ENCODE data around the gene AP2A1.

Gene AP2A1

DNA sequence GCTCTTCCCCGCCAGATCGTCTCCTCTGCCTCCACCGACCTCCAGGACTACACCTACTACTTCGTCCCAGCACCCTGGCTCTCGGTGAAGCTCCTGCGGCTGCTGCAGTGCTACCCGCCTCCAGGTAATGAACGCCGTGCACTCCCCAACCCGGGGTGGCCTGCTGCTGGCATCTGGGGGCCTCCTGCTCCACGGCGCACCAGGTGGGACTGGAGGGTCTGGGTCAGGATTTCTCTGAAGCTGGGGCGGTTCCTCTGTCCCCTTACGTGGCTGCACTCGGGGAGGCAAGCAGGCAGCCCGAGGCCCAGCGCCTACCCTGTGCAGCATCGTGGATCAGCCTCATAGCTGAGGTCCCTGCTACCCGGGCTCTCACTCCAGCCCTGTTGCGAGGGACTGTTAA lies 28.8 kb downstream of the AP2A1 start:
- DNase-seq, result no peak

- no peak for DNase-seq
Measured at GRCh38 chr19:49798574-49798973, 31.8 kb downstream of the AP2A1 start.

- no peak for DNase-seq
Measured at GRCh38 chr19:49799271-49799797, 32.5 kb downstream of the AP2A1 start.

DNA sequence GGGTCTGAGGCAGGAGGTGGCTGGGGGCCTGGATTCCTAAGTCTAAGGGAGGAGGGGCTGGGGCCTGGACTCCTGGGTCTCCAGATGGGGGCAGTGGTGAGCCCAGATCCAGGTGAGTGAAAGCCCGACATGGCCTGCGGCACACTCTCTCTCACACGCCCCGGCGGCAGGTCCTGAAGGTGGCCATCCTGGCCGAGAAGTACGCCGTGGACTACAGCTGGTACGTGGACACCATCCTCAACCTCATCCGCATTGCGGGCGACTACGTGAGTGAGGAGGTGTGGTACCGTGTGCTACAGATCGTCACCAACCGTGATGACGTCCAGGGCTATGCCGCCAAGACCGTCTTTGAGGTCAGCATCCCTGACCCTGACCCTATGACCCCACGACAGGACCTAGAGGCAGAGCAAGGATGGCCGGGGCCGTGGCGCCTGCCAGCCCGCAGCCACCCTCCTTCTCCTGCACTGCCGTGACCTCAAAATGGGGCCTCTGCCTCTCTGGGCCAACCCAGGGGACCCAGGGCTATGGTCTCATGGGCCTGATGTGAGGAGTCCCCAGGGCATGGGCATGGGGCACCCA lies 33.1 kb downstream of the AP2A1 start:
- no peak for DNase-seq

GRCh38 chr19:49800771-49801170 lies 34.0 kb downstream of the AP2A1 start:
- no peak for DNase-seq

DNA sequence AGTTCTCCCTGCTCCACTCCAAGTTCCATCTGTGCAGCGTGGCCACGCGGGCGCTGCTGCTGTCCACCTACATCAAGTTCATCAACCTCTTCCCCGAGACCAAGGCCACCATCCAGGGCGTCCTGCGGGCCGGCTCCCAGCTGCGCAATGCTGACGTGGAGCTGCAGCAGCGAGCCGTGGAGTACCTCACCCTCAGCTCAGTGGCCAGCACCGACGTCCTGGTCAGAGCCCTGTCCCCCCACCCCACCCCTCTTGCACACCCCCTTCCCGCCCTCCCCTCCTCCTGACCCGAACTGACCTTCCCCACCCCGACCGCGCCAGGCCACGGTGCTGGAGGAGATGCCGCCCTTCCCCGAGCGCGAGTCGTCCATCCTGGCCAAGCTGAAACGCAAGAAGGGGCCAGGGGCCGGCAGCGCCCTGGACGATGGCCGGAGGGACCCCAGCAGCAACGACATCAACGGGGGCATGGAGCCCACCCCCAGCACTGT lies 34.6 kb downstream of the AP2A1 start:
- DNase-seq, result no peak

DNA sequence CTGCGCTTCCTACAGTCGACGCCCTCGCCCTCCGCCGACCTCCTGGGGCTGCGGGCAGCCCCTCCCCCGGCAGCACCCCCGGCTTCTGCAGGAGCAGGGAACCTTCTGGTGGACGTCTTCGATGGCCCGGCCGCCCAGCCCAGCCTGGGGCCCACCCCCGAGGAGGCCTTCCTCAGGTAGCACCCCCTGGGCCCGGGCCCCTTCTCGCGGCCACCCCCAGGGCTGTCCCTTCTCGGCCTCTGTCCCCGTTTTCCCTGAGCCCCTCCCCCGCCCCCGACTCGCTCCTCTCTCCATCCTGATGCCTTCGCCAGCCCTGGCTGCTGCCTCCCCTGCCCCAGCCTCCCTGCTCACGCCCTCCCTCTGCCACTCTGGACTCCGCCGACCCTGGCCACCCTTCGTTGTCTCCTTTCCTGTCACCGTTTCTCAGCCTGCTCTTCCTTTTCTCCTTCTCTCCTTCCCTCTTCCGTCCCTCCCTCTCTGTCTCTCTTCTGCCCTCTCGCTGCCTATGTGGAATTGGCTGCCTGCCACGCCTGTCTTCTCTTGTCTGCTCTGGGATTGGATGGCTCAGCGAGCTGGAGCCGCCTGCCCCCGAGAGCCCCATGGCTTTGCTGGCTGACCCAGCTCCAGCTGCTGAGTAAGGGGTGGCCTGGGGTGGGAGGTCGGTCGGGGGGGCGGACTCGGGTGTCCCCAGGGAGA lies 35.3 kb downstream of the AP2A1 start:
- no peak for DNase-seq

DNA sequence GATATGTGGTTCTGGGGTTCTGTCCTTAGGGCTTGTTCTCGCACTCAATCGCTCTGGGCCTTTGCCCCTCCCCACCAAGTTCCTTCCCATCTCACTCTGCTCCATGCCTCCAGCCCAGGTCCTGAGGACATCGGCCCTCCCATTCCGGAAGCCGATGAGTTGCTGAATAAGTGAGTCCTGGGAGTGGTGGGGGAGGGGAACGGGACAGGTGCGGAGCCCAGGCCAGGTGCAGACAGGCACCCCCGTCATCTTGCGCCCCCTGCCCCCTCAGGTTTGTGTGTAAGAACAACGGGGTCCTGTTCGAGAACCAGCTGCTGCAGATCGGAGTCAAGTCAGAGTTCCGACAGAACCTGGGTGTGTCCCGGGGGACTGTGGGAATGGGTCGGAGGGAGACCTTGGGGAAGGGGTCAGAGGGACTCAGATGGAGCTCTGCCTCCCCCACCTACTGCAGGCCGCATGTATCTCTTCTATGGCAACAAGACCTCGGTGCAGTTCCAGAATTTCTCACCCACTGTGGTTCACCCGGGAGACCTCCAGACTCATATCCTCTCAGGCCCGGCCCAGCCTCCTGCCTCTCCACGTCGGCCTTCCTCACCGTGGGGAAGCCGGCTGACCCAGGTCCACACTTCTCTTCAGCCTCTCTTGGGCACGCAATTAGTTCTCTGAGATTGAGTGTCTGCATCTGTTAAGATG lies 36.2 kb downstream of the AP2A1 start:
- no peak for DNase-seq

GRCh38 chr19:49803529-49803856 lies 36.7 kb downstream of the AP2A1 start:
- DNase-seq, result no peak

GRCh38 chr19:49805822-49806619 lies 39.2 kb downstream of the AP2A1 start:
- DNase-seq, result no peak

GRCh38 chr19:49806620-49806959 lies 39.8 kb downstream of the AP2A1 start:
- no peak for DNase-seq

DNA sequence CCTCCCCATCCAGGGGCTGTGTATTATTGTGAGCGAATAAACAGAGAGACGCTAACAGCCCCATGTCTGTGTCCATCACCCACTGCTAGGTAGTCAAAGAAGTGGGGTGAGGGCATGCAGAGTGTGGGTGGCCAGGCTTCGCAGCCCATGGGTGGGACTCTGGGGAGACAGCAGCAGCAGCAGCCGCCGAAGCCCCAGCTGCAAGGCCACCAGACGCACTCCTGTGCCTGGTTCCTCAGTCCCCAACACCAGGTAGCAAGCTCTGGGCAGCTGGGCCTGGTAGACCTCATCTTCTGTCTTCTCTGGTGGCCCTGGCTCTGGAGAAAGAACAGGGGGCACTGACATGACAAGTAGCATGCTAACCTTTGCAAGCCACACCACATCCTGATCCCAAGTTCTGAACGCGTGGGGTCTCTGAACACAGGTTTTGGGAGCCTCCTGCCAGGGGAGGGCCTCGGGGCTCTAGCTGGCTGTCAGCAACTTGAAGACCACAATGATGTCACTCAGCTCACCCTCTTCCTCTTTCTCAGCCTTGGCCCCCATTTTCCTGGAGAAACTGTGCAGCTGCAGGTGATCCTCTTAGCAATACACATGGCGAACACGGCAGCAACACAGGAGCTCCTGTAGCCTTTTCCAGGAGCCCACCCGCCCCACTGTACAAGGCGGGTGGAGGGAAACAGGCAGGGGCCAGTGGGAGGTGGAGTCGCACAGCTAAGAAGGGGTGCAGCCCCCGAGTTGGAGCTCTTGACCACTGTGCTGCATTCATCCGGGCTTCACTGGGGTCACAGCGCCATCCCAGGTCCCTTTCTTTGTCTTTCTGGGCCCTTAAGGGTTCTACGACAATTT lies 40.5 kb downstream of the AP2A1 start:
- peak; percentile 92 for DNase-seq

DNA sequence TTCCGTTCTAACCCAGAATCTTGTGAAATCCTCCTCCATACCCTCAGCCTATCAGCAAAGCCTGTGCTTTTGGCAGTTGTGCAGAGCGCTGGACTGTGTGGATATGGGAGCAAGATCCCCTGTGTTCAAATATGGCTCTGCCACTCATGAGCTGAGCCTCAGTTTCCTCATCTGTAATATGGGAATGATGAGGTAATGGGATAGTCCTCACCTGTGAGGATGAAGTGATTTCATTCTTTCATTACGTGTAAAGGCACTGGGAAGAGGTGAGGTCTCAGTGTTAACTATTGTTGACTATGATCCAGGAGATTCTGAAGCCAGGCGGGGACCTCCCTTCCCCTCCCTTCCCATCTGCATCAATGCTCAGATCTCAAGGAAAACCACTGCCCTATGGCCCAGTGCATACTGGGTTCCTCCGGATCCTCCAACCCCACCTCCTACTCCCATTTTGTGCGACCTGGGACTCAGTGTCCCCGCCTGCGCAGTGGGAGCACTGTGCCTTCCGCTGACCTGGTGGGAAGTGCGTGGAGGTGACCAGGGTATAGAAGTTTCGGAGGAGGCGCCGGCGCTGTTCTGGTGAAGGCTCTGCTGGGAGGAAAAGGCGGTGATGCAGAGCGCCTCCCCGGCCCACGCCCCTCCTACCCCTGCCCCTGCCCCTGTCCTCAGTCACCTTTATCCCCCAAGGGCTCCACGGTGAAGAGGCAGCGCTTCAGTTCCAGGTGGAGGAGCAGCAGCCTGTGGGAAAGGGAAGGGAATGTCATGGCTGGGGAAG lies 41.3 kb downstream of the AP2A1 start:
- peak; percentile 61 for DNase-seq

DNA sequence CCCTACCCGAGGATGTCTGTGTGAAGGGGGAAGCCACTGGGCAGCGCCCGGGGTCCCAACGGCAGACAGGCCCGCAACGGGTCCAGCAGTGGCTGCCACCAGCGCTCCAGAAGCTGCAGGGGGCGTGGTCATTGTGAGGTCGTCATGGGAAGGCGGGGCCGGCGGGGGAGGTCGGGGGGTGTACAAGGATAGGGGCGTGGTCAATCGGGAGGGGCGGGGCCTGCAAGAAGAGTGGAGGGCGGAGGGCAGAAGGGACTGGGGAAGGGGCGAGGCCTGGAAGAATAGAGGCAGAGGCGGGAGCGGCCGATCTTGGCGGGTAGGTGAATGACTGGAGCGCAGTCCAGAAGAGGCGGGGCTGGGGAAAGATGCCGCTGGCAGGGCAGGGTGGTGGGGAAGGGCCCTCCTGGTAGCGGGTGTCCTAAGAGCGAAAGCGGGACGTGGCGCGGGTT lies 41.9 kb downstream of the AP2A1 start:
- DNase-seq, result peak; percentile 20

DNA sequence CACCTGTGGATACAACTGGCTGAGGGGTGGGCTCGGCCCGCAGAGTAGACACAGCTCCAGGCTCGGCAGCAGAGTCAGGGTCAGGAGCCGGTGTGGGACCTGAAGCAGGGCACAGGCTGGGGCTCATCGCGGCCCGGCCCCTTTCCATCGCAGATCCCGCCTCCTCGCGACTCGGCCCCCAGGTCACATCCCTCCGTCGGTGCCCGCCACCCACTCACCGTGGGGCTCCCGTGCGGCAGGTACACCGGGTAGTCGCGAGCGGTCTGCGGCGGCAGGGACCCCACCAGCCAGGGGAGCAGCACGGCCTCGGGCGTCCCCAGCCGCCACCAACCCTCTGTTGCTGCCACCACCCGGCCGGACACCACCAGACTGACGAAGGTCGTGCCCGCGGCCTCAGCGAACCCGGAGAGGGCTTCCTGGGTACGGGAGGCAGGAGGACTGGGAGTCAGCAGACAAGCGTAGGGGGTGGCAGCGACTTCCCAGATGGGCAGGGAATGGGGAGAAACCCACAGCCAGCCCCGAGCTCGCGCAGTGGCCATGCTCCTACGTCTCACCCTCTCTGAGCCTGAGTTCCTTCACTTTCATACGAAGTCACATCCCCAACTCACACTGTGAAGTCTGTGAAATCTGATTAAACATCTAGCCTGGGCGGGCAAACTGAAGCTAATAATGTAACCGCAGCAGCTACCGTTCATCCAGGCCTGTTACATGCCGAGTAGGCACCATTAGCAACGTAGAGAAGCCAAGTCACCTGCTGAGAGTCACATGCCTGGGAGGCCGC lies 42.5 kb downstream of the AP2A1 start:
- DNase-seq, result no peak

- DNase-seq, result no peak
Measured at GRCh38 chr19:49809941-49810389, 43.2 kb downstream of the AP2A1 start.

DNA sequence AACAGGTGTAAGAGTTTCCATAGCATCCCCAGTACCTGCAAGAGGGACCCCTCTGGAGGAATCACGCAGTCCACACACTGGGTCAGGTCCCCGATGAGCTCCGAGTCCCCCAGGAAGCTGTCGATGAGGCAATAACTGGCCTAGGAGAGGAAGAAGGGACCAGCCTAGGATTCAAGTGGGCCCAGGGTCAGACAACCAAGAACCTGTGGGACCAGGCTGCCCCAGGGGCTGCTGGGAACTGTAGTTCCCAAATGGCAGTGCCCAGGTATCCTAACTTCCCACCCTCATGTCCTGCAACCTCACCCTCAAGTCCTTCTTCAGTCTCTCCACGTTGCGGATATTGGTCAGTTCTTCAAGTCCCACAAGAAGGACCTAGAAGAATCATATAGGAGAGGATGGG lies 44.5 kb downstream of the AP2A1 start:
- no peak for DNase-seq

DNA sequence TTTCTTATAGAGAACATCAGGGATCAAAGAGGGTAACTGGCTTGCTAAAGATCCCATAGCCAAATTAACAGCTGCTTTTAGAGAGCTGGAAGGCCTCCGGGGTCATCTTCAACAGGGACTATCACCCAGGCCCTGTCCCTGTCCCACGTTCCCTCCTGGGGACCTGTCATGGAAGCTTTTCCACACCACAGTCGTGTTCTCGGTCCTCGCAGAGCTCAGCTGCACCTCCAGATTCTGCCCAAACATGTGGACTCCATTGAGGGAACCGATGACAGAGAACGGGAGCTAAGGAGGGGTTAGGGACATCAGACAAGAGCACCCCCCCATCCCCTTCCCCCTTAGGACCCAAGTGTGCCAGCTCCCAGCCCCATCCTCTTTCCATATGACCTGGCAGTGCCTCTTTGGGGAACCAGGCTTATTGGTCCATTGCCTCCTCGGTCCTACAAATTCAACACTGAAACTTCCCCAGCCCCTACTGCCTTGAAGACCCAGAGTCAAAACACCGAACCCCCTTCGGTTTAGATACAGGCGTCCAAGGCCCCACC lies 45.7 kb downstream of the AP2A1 start:
- DNase-seq, result no peak

DNA sequence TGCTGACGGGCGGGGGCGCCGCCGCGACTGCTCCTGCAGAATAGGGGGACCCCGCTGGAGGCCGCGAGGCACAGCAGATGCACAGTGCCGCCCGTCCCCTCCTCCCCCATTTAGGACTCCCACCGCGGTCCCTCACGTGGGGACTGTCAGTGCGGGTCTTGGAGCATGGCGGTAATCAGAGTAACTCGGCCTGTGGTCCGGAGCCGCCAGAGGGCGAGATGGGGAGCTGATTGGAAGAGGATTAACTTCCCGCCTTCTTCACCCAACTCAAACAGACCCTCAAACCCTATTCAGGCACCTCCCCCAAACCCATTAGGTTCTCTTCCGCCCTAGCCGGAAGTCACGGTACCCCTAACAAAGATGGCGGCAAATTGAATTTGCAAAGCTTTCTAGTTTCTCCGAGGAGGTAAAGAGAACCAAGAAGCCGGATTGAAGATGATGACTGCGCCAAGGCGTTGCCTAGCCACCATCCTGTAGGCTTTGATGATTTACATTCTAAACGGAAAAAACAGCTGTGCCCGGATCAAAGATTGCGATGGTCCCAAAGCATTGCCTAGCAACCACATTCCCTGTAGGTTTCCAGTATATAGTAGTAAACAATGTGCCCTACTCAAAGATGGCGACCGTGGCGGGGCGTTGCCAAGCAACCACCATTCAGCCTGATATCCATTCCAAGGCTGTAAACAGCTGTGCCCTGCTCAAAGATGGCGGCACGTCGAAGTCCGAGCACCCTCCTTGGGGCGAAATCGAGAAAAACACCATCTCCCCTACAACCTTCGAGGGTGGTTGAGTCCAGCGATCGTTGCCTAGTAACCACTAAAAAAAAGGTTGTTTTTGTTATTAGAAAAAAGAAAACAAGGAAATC lies 46.4 kb downstream of the AP2A1 start, which contains the start of gene FUZ:
Gene FUZ, minus strand, starts transcription at position 296 of the 865 bp plus-strand sequence. Its CDS starts 186 bp downstream, at position 110.
- DNase-seq, result peak; percentile 99
